WERI-Rb-1 (cell line): ENCODE measurements around the gene GATAD2B.

Source experiments
- DNase-seq: peaks from one replicate; pipeline ENCODE4 v3.0.0-alpha.2; 2020
- H3K27ac ChIP-seq: fragments of 250-450 bp; sonication (Bioruptor Pico); 2 replicates; pipeline ENCODE4 v1.5.1; 2020; ENCODE audit warnings: mild to moderate bottlenecking, moderate library complexity
- H3K27me3 ChIP-seq: fragments of 250-450 bp; sonication (Bioruptor Pico); 2 replicates; pipeline ENCODE4 v1.5.1; 2021; ENCODE audit warnings: mild to moderate bottlenecking, low read depth, moderate library complexity; ENCODE audit not compliant: insufficient read depth, severe bottlenecking
- H3K36me3 ChIP-seq: fragments of 250-450 bp; sonication (Bioruptor Pico); 2 replicates; pipeline ENCODE4 v1.5.1; 2020; ENCODE audit warnings: mild to moderate bottlenecking, moderate library complexity
- H3K4me3 ChIP-seq: 2 replicates; pipeline ENCODE4 v1.5.1; 2011; ENCODE audit warnings: low read depth, mild to moderate bottlenecking, control low read depth, low read length
- H3K9me3 ChIP-seq: fragments of 250-450 bp; sonication (Bioruptor Pico); 2 replicates; pipeline ENCODE4 v1.5.1; 2021; ENCODE audit warnings: mild to moderate bottlenecking, moderate library complexity; ENCODE audit not compliant: severe bottlenecking
- CTCF ChIP-seq: IDR thresholded peaks from 2 replicates; pipeline ENCODE4 v1.5.1; 2011; ENCODE audit warnings: low read depth, mild to moderate bottlenecking, control low read depth, inconsistent platforms, low read length

The GATAD2B gene

GRCh38 chr1:153763365-153764225 is 159.2 kb downstream of the GATAD2B start:
- no peaks in the 10 kb centered on the region for H3K9me3 ChIP-seq
- TF ChIP-seq CTCF, result no peak
- no peak for DNase-seq
- H3K27me3 ChIP-seq, result no peaks in the 10 kb centered on the region
- H3K36me3 ChIP-seq, result peaks cover 93% of the 10 kb centered on the region
- H3K27ac ChIP-seq, result no peak overlapping the region
- no peak overlapping the region for H3K4me3 ChIP-seq

GRCh38 chr1:153760440-153760839 is 162.3 kb downstream of the GATAD2B start:
- H3K4me3 ChIP-seq, result no peak overlapping the region
- no peak for TF ChIP-seq CTCF
- H3K27ac ChIP-seq, result no peak overlapping the region
- H3K27me3 ChIP-seq, result no peaks in the 10 kb centered on the region
- H3K36me3 ChIP-seq, result peaks cover 97% of the 10 kb centered on the region
- DNase-seq, result no peak
- no peaks in the 10 kb centered on the region for H3K9me3 ChIP-seq
